Heart left ventricle (tissue), 16 donors: ENCODE results near the gene RAB3A. TPM values are rescaled to one million over a fixed set of nuclear protein-coding genes. Genes with fewer than 3 reads are reported as not detected.

Experiments used
- ATAC-seq, 4 donors: fragments of 200-7000 bp; cut with Tn5 transposase; one replicate each; pipeline ENCODE4 v1.9.1; 2020 to 2022; ENCODE audit warnings: moderate library complexity in 4 of 4, mild to moderate bottlenecking in 3 of 4, moderate number of reproducible peaks in 1 of 4
- DNase-seq, 5 donors: peaks; one replicate each; pipeline ENCODE4 v3.0.0-alpha.2; 2020
- H3K27ac ChIP-seq, 12 donors: fragments of 200-600 bp; sonication (generic) in 4 of 12; one replicate each; pipeline versions ENCODE4 v1.5.0 to v1.8.0; 2016 to 2022; ENCODE audit warnings: mild to moderate bottlenecking in 2 of 12
- H3K27me3 ChIP-seq, 9 donors: fragments of 200-600 bp; sonication (generic) in 2 of 9; one replicate each; pipeline versions ENCODE4 v1.5.1 to v1.8.0; 2016 to 2022; ENCODE audit warnings: mild to moderate bottlenecking in 3 of 9
- H3K36me3 ChIP-seq, 9 donors: fragments of 200-600 bp; sonication (generic) in 2 of 9; one replicate each; pipeline versions ENCODE4 v1.5.0 to v1.8.0; 2018 to 2022; ENCODE audit warnings: mild to moderate bottlenecking in 2 of 9
- H3K4me1 ChIP-seq, 12 donors: fragments of 200-600 bp; sonication (generic) in 4 of 12; one replicate each; pipeline versions ENCODE4 v1.5.0 to v1.8.0; 2016 to 2022; ENCODE audit warnings: mild to moderate bottlenecking in 3 of 12
- H3K4me3 ChIP-seq, 12 donors: fragments of 200-600 bp; sonication (generic) in 4 of 12; one replicate each; pipeline versions ENCODE4 v1.5.0 to v1.8.0; 2017 to 2022; ENCODE audit warnings: mild to moderate bottlenecking in 9 of 12, moderate library complexity in 4 of 12
- H3K9me3 ChIP-seq, 12 donors: fragments of 200-600 bp; sonication (generic) in 4 of 12; one replicate each; pipeline versions ENCODE4 v1.5.0 to v1.8.0; 2016 to 2022; ENCODE audit warnings: mild to moderate bottlenecking in 1 of 12
- CTCF ChIP-seq, 12 donors: fragments of 200-600 bp; sonication (generic) in 4 of 12; IDR thresholded peaks; one replicate each; pipeline versions ENCODE4 v1.5.0 to v1.8.0; 2018 to 2022; ENCODE audit warnings: antibody characterized with exemption in 12 of 12, mild to moderate bottlenecking in 5 of 12
- POLR2A ChIP-seq, 2 donors: fragments of 450-650 bp; IDR thresholded peaks; one replicate each; pipeline ENCODE4 v1.6.1; 2017; ENCODE audit warnings: antibody characterized with exemption in 2 of 2, mild to moderate bottlenecking in 2 of 2, moderate library complexity in 2 of 2
- WGBS, 4 donors: extraction: QIAGEN DNeasy Blood & Tissue Kit in 2 of 4; methylation state at CpG; one replicate each; pipeline versions ENCODE4 v1.1.5 to v1.1.7; 2013 to 2018; 5-methylcytosine and 5-hydroxymethylcytosine counted together
- intact Hi-C, 10 donors: fragments of 100-400 bp; cut with DNase I; formaldehyde crosslinking; loops; one replicate each; pipeline versions ENCODE4 v1.11.1 to v1.14.2; 2022
- polyA plus RNA-seq, 2 donors: library from polyadenylated mRNA; stranded (reverse); fragments of 200-250 nt; gene quantifications; one replicate each; pipeline ENCODE4 v1.2.3, GENCODE V29; 2013
- total RNA-seq, 9 donors: library from RNA; depleted of rRNA in 2 of 9; stranded (reverse); fragments of >200 nt in 2 of 9; fragmentation: NEBNext Ultra II Directional in 3 of 9; extraction: Animal tissue kit (Norgen Biotek cat#: 25700) in 3 of 9; gene quantifications; one replicate each; pipeline versions ENCODE4 v1.1.0 to v1.2.4, GENCODE V29; 2016 to 2023
- donor health status: ischemic (EF 13 %, LVEDD 7.1; RV severe dilation, severe dysfunction).
- donor health status: healthy with polysubstance abuse.
- donor health status: DM: no; HTN: yes; CAD: no.
- donor health status: DM: no; HTN: no; CAD: no.
- donor health status: ischemic (EF 25% LVEDD 6.9; RV normal size, moderate dysfunction).
- donor health status: ischemic (EF 25% LVEDD 5.7; RV mildly dilated, moderate dysfunction).
- donor health status: healthy.
- donor health status: DM: yes; HTN: yes; CAD: no.
- donor health status: ischemic (EF 35%, LVEDD 5.7; RV mildly dilated, moderate dysfunction).
- donor health status: nonischemic (EF 11% LVEDD 7.7; RV severe dilation, severe dysfunction).
- donor health status: DM: yes; HTN: yes; CAD: no.
- donor health status: PGD.
- donor health status: ischemic (EF 29% LVEDD 5.4; RV normal size, mild dysfunction).
- donor health status: nonischemic (EF 23%, LVEDD 6.1; RV moderate dilation, normal function).

RAB3A gene
- total and polyA plus RNA-seq, 11 donors, result 6.9 to 39.2 (median 24.0) TPM

DNA sequence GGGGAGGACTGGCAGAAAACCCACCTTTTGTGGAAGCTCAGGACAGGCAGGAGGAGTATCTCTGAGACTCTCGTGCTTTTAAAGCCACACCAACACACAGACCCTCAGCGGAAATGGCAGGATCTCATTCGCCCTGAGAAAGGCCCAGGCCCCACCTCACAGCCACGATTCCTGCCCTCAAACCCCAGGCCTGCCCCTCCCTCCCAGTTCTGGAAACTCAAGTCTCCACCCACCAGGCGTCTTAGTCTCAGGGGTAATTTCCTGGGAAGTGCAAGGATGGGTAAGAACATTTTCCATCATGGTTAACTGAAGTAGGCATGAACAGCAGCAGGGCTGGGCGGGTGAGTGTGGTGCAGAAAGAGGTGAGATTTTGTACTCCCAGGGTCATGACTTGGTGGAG lies 30.4 kb upstream of the RAB3A start:
- 20 to 43% (median 31%) methylated on average over 5 to 6 of the region's 6 CpGs for WGBS, 4 donors
- intact Hi-C loops, result no loop called here
- no peak overlapping the region for H3K4me3 ChIP-seq

GRCh38 chr19:18233224-18233825 lies 29.5 kb upstream of the RAB3A start:
- Histone ChIP-seq H3K4me3 (no peak overlapping the region), H3K27ac (no peak overlapping the region), H3K36me3 (no peaks in the 10 kb centered on the region), H3K27me3 (peaks cover 2 to 65% (median 24%) of the 10 kb centered on the region in 9 donors), H3K9me3 (peaks cover 0 to 12% (median 3%) of the 10 kb centered on the region in 12 donors), H3K4me1 (peaks cover 0 to 17% (median 2%) of the 10 kb centered on the region in 12 donors)
- no peak for TF ChIP-seq POLR2A (IDR thresholded peaks at IDR 0.05)
- no peak for TF ChIP-seq CTCF (IDR thresholded peaks at IDR 0.05)
- intact Hi-C loops, result no loop called here
- DNase-seq (peak in 4 of 5 donors; percentile 32 to 69 (median 45)), ATAC-seq (peak in 3 of 4 donors; percentile 43 to 57 (median 43))
- 15 to 21% (median 17%) methylated on average over 35 to 37 of the region's 37 CpGs for WGBS, 4 donors

More for the DNA sequence above, 30.4 kb upstream of the RAB3A start:
- TF ChIP-seq POLR2A (IDR thresholded peaks at IDR 0.05), result no peak
- TF ChIP-seq CTCF (IDR thresholded peaks at IDR 0.05), result no peak
- no peak for DNase-seq
- no peak overlapping the region for H3K27ac ChIP-seq
- ATAC-seq, result no peak
- peaks cover 0 to 12% (median 3%) of the 10 kb centered on the region in 12 donors for H3K9me3 ChIP-seq
- H3K4me1 ChIP-seq, result peaks cover 0 to 16% (median 0%) of the 10 kb centered on the region in 12 donors
- H3K36me3 ChIP-seq, result no peaks in the 10 kb centered on the region
- peaks cover 2 to 59% (median 24%) of the 10 kb centered on the region in 9 donors for H3K27me3 ChIP-seq

- Histone ChIP-seq H3K36me3 (no peaks in the 10 kb centered on the region), H3K27ac (no peak overlapping the region), H3K9me3 (peaks cover 0 to 12% (median 3%) of the 10 kb centered on the region in 12 donors), H3K4me3 (no peak overlapping the region), H3K4me1 (peaks cover 0 to 23% (median 5%) of the 10 kb centered on the region in 12 donors), H3K27me3 (peaks cover 2 to 70% (median 24%) of the 10 kb centered on the region in 9 donors)
- intact Hi-C loops, result no loop called here
- 2 to 11% (median 4%) methylated on average over 13 to 46 of the region's 46 CpGs for WGBS, 4 donors
- ATAC-seq (no peak), DNase-seq (no peak)
- TF ChIP-seq POLR2A (IDR thresholded peaks at IDR 0.05), result no peak
- no peak for TF ChIP-seq CTCF (IDR thresholded peaks at IDR 0.05)
Observed at GRCh38 chr19:18232540-18233223, 28.8 kb upstream of the RAB3A start.

DNA sequence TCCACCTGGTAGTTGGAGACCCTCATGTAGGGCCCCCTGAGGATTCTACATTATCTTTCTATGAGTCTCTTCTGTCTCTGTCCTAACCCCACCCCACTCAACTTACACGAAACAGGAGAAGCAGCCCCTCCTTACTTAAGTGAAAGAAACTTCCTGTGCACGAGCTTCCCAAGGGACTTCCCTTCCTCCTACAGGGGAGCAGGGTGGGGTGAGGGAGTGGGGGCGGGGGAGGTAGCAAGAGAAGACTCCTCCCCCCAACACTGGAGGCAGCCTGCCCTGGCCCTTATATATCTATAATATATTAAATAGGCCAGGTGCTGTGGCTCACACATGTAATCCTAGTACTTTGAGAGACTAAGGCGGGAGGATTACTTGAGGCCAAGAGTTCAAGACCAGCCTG lies 27.9 kb upstream of the RAB3A start:
- H3K27me3 ChIP-seq, result peaks cover 5 to 74% (median 24%) of the 10 kb centered on the region in 9 donors

More for the DNA sequence above, 27.9 kb upstream of the RAB3A start:
- H3K4me1 ChIP-seq, result peaks cover 0 to 32% (median 6%) of the 10 kb centered on the region in 12 donors
- ATAC-seq (peak in 1 of 4 donors; percentile 17), DNase-seq (no peak)
- H3K27ac ChIP-seq, result no peak overlapping the region
- WGBS, 4 donors, result 19 to 29% (median 24%) methylated on average over 4 of the region's 4 CpGs
- TF ChIP-seq CTCF (IDR thresholded peaks at IDR 0.05), result no peak
- no peak for TF ChIP-seq POLR2A (IDR thresholded peaks at IDR 0.05)
- H3K9me3 ChIP-seq, result peaks cover 0 to 12% (median 3%) of the 10 kb centered on the region in 12 donors
- H3K36me3 ChIP-seq, result no peaks in the 10 kb centered on the region
- intact Hi-C loops, result no loop called here
- H3K4me3 ChIP-seq, result no peak overlapping the region
